ENCODE measurements around the gene FAM118B. TPM values are rescaled to one million over a fixed set of nuclear protein-coding genes. Genes with fewer than 3 reads are reported as not detected.

FAM118B gene
- polyA plus RNA-seq, 1 of the 3 experiments (the other 2 are of a cell fraction): 19.5 TPM

DNA sequence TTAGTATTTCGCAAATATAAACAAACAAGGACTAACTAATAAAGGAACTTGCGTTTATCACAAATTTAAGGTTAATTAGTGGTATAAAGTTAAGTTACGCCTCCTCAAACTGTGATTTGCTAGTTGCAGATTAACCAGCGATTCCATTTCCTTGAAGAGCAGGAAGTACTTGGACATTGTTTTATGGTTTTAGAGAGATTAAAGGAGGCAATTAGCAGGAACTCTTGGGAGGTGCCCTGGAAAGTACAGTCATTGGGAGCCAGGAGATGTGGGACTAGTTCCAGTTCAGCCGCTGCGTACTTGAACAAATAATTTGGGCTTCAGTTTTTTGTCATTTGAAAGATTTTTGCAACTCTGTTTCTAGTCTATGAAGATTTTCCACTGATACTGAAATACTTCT, 3.3 kb downstream of the FAM118B start:
- ChIA-PET POLR2A (interaction anchor here (0.7 kb wide), 1 partner anchor 53 kb away, joined by 3 read pairs; no protein-coding TSS in a partner anchor), CTCF (no interaction called here)
- peaks cover 15% of the 10 kb centered on the region for H4K20me1 ChIP-seq (ENCODE audit: insufficient read depth)
- no peak overlapping the region for H2AFZ ChIP-seq (ENCODE audit: low read depth)
- TF ChIP-seq JUND (IDR thresholded peaks at IDR 0.05) (no peak), ELF1 (IDR thresholded peaks at IDR 0.05) (no peak), NRF1 (IDR thresholded peaks at IDR 0.05; ENCODE audit: low read depth, low read length) (no peak), RFX5 (IDR thresholded peaks at IDR 0.05; ENCODE audit: low read length) (no peak), NFIC (IDR thresholded peaks at IDR 0.05; ENCODE audit: borderline replicate concordance) (no peak), FOSL2 (IDR thresholded peaks at IDR 0.05; ENCODE audit: borderline replicate concordance, low read depth) (no peak), SMC3 (IDR thresholded peaks at IDR 0.05; ENCODE audit: low read depth, low read length) (no peak), GABPA (IDR thresholded peaks at IDR 0.05; ENCODE audit: low read depth) (no peak), RAD21 (IDR thresholded peaks at IDR 0.05; ENCODE audit: low read length) (no peak), TEAD4 (IDR thresholded peaks at IDR 0.05; ENCODE audit: borderline replicate concordance, insufficient read depth) (no peak)
- TF ChIP-seq, protein P1, sequence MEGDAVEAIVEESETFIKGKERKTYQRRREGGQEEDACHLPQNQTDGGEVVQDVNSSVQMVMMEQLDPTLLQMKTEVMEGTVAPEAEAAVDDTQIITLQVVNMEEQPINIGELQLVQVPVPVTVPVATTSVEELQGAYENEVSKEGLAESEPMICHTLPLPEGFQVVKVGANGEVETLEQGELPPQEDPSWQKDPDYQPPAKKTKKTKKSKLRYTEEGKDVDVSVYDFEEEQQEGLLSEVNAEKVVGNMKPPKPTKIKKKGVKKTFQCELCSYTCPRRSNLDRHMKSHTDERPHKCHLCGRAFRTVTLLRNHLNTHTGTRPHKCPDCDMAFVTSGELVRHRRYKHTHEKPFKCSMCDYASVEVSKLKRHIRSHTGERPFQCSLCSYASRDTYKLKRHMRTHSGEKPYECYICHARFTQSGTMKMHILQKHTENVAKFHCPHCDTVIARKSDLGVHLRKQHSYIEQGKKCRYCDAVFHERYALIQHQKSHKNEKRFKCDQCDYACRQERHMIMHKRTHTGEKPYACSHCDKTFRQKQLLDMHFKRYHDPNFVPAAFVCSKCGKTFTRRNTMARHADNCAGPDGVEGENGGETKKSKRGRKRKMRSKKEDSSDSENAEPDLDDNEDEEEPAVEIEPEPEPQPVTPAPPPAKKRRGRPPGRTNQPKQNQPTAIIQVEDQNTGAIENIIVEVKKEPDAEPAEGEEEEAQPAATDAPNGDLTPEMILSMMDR (IDR thresholded peaks at IDR 0.05): no peak
- TF ChIP-seq, protein P2, sequence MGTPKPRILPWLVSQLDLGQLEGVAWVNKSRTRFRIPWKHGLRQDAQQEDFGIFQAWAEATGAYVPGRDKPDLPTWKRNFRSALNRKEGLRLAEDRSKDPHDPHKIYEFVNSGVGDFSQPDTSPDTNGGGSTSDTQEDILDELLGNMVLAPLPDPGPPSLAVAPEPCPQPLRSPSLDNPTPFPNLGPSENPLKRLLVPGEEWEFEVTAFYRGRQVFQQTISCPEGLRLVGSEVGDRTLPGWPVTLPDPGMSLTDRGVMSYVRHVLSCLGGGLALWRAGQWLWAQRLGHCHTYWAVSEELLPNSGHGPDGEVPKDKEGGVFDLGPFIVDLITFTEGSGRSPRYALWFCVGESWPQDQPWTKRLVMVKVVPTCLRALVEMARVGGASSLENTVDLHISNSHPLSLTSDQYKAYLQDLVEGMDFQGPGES (IDR thresholded peaks at IDR 0.05; ENCODE audit: low read depth, low read length): no peak
- WGBS (ENCODE audit: low lambda C conversion rate): 56% methylated on average over 6 of the region's 6 CpGs
- no peak overlapping the region for H3K4me3 ChIP-seq (ENCODE audit: low read depth in 2 of 2, low read length in 1 of 2)
- no peak overlapping the region for H3K9ac ChIP-seq
- H3F3A ChIP-seq (replicated peaks; ENCODE audit: insufficient read depth): no peaks in the 10 kb centered on the region
- H3K9me2 ChIP-seq: no peaks in the 10 kb centered on the region
- no peak for DNase-seq
- H3K36me3 ChIP-seq (replicated peaks in 1 of 2; ENCODE audit: control insufficient read depth in 1 of 2, insufficient read depth in 2 of 2, low read length in 1 of 2): peaks cover 0 to 1% of the 10 kb centered on the region in 2 experiments
- no peaks in the 10 kb centered on the region for H3K27me3 ChIP-seq (ENCODE audit: insufficient read depth)
- H3K9me3 ChIP-seq: no peaks in the 10 kb centered on the region
- H3K27ac ChIP-seq (ENCODE audit: low read depth in 2 of 2, low read length in 1 of 2): no peak overlapping the region
- no peak overlapping the region for H3K4me2 ChIP-seq
- H3K79me2 ChIP-seq (ENCODE audit: insufficient read depth): peaks cover 91% of the 10 kb centered on the region
- H3K4me1 ChIP-seq (ENCODE audit: control insufficient read depth in 1 of 2, insufficient read depth in 2 of 2, low read depth in 1 of 2, low read length in 1 of 2): peaks cover 9 to 11% of the 10 kb centered on the region in 2 experiments

DNA sequence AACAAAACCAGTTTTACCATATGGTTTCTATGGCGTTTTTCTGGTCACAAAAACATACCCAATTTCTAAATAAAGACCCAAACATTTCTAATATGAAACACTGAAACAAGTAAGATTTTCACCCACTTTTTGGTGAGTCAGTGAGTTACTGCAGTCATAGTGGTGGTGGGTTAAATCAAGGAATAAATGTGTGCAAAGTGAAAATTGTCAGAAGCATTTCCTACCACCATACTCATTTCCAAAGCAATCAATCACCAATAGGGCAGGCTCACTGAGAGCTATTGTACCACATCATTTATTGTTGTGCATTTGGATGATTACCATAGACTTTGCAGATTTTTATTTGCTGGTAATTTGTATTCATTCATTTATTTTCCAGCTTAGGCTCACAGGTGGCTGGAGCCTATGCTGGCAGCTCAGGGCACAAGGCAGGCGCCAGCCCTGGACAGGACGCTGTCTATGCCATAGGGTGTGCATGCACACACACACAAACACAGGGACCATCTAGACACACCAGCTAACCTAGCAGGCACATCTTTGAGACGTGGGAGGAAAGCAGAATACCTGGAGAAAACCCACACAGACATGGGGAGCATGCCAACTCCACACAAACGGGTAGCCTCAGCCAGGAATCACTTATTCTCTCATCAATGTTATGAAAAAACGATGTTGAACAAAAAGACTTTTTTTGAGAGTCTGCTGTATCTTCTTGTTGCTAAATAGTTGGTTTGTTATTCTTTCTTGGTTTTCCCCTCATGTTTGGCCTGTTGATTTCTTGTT, 5.1 kb downstream of the FAM118B start:
- no peak overlapping the region for H3K4me3 ChIP-seq (ENCODE audit: low read depth in 2 of 2, low read length in 1 of 2)
- peaks cover 92% of the 10 kb centered on the region for H3K79me2 ChIP-seq (ENCODE audit: insufficient read depth)
- DNase-seq: no peak
- H3K27me3 ChIP-seq (ENCODE audit: insufficient read depth): no peaks in the 10 kb centered on the region
- no peaks in the 10 kb centered on the region for H3K9me3 ChIP-seq
- H2AFZ ChIP-seq (ENCODE audit: low read depth): no peak overlapping the region
- no peak overlapping the region for H3K27ac ChIP-seq (ENCODE audit: low read depth in 2 of 2, low read length in 1 of 2)
- WGBS (ENCODE audit: low lambda C conversion rate): 84% methylated on average over 6 of the region's 6 CpGs
- H3K4me1 ChIP-seq (ENCODE audit: control insufficient read depth in 1 of 2, insufficient read depth in 2 of 2, low read depth in 1 of 2, low read length in 1 of 2): peaks cover 5 to 7% of the 10 kb centered on the region in 2 experiments
- no peaks in the 10 kb centered on the region for H3K36me3 ChIP-seq (replicated peaks in 1 of 2; ENCODE audit: control insufficient read depth in 1 of 2, insufficient read depth in 2 of 2, low read length in 1 of 2)
- no peaks in the 10 kb centered on the region for H3K9me2 ChIP-seq
- CTCF ChIA-PET: no interaction called here
- no peak overlapping the region for H3K9ac ChIP-seq
- no peak overlapping the region for H3K4me2 ChIP-seq
- peaks cover 19% of the 10 kb centered on the region for H4K20me1 ChIP-seq (ENCODE audit: insufficient read depth)
- H3F3A ChIP-seq (replicated peaks; ENCODE audit: insufficient read depth): no peaks in the 10 kb centered on the region
- POLR2A ChIA-PET: no interaction called here
- no peak for TF ChIP-seq TCF12 (IDR thresholded peaks at IDR 0.05)
- no peak for TF ChIP-seq FOXJ3 (CRISPR knock-in tag; IDR thresholded peaks at IDR 0.05)
- no peak for TF ChIP-seq USF1 (IDR thresholded peaks at IDR 0.05; ENCODE audit: borderline replicate concordance, low read depth)
- TF ChIP-seq RAD21 (IDR thresholded peaks at IDR 0.05; ENCODE audit: low read length): no peak
- no peak for TF ChIP-seq POLR2AphosphoS5 (IDR thresholded peaks at IDR 0.05; ENCODE audit: low read depth, low read length)
- no peak for TF ChIP-seq EZH2phosphoT487 (IDR thresholded peaks at IDR 0.05; ENCODE audit: borderline replicate concordance, low read depth)
- no peak for TF ChIP-seq ELF1 (IDR thresholded peaks at IDR 0.05)
- no peak for TF ChIP-seq RFX5 (IDR thresholded peaks at IDR 0.05; ENCODE audit: low read length)
- no peak for TF ChIP-seq TAF1 (IDR thresholded peaks at IDR 0.05; ENCODE audit: borderline replicate concordance, low read depth, low read length)
- TF ChIP-seq ZBTB33 (IDR thresholded peaks at IDR 0.05; ENCODE audit: borderline replicate concordance, low read depth): no peak
- TF ChIP-seq, protein P1 (IDR thresholded peaks at IDR 0.05): no peak
- TF ChIP-seq TEAD4 (IDR thresholded peaks at IDR 0.05; ENCODE audit: borderline replicate concordance, insufficient read depth): no peak
